D341Med (cell line): Measurements from ENCODE around the gene AMER3.
"Not testable (repeated sequence)": the region's sequence is repeated elsewhere in the genome, so short reads cannot be mapped to it uniquely, and the experiment has no call there.

Experiments used
- DNase-seq: peaks from one replicate; pipeline ENCODE4 v3.0.0; 2012; ENCODE audit warnings: low spot score

AMER3 gene, protein sequence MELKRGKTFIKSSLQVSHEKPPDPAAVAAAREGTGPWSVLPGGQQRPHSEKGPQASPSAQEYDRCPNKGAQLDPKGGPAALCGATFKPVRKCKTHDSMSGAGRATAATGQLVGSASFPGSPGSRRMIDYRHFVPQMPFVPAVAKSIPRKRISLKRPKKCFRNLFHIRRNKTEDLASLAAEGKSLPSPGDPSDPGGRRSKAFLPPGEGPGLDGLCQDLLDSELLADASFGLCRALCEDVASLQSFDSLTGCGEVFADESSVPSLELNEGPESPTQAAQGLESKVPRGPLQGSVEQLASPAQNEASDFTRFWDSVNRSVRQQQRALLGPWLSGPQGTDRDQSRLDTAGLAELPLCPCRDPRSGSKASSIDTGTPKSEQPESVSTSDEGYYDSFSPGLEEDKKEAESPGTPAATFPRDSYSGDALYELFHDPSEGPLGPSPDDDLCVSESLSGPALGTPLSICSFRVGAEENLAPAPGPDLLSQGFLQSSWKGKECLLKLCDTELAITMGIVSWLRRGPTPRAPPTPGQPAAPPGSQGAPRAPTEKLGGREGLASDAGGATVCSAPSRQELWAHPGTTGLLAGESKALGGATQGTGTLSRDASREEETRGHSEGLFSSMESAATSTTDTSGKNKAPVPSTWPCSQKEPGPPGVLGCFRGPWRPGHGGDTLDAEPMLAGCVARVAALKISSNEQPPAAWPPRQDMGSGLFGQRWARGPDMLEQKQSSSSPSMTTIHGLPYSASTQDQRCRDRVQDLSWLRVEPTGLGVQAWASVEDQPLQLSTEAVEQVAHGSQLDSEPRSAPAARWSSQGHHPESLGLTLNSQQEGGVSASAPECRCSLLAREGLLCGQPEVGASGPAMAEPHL

DNA sequence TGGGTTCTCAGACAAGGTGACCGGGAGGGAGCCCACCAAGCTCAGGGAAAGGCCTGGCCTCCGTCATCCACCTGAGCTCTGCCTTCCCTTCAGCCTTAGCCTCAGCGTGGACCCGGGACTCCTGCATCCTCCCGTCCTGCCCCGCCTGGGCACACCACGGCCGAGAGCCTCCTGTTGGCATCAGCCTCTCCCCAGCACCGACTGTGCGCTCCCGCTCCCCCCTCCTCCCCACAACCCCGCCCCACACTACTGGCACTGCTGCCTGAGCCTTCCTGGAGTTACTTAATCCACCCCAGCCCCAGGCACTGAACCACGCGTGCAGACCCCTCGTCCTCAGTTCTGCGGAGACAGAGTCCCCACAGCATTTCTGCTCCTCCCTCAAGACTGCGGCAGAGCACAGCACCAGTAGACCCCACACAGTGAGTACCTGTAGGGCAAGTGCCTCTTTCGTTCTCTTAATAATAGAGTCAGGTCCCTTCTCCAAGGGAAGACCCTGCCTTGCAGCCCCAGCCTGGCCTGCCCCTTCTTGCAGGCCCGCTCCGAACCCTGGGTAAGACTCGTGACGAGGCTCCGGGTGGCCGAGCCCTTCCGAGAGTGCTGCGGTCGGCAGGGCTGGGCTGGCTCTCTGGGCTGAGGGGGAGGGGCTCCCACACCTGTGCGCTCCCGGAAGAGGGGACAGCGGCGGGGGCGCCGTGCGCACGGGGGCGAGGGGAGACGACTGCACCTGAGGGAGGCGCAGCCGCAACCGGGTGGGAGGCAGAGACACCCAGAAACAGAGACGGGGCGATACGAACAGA, at the start of gene AMER3:
TSS of gene AMER3 (plus strand) at position 285 of the 797 bp plus-strand sequence. CDS start 6,533 bp downstream, outside the sequence.
- peak; percentile 46 for DNase-seq

DNA sequence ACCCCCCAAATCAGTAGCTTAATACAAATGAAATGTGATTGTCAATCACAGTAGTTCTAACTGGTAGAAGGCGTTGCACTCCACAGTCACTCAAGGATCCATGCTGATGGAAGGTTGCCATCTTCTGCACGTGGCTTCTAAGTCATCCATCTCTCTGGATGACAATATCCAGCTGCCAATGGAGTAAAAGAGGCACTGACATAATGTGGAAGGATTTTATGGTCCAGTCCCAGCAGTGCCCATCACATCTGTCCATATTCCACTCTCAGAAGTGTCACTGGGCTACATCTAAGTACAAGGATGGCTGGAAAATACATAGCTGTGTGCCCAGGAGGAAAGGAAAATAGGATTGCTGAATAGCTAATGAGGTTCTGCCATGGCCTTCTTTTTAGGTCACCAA, 40.5 kb upstream of the AMER3 start:
- not testable (repeated sequence) for DNase-seq

DNA sequence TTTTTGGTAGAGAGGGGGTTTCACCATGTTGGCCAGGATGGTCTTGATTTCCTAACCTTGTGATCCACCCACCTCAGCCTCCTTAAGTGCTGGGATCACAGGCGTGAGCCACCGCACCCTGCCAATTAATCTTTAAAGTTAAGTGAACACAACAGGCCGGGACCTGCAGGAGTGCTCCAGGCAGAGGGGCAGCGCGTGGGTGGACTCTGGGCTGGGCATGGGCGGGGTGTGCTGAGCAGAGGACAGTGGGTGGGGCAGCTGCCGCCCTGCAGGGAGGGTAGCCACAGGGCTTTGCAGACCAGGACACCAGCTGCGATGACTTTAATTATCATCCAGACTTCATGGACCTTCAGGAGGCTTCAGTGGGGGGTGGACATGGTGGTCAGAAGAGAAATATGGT, 35.3 kb upstream of the AMER3 start:
- no peak for DNase-seq

DNA sequence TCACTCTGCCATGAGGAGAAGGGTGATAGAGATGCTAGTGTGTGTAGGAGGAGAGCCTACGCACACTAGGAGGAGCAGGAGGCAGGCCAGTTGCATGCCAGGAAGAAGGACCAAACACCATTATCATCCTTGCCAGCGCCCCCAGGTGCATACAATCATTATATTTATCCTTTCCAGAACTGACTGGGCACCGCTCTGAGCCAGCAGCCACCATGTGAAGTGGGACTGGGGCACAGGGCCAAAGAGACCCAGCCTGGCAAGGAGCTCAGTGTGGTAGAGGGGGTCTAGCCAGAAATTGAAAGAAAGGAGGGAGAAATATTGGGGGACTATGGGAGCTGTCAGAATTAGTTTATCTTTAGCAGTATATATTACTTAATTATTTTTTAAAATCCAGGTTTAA, 34.8 kb upstream of the AMER3 start:
- DNase-seq, result no peak

DNA sequence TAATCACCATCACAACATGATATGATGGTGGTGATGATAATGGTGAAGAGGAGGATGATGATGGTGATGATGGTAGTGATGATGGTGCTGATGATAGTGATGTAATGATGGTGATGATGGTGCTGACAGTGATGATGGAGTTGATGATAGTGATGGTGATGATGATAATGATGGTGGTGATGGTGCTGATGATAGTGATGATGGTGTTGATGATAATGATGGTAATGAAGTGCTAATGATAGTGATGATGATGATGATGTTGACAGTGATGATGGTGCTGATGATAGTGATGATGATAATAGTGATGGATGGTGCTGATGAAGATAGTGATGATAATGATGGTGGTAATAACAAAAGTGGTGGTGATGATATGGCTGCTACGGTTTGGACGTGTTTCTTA, 30.9 kb upstream of the AMER3 start:
- no peak for DNase-seq

DNA sequence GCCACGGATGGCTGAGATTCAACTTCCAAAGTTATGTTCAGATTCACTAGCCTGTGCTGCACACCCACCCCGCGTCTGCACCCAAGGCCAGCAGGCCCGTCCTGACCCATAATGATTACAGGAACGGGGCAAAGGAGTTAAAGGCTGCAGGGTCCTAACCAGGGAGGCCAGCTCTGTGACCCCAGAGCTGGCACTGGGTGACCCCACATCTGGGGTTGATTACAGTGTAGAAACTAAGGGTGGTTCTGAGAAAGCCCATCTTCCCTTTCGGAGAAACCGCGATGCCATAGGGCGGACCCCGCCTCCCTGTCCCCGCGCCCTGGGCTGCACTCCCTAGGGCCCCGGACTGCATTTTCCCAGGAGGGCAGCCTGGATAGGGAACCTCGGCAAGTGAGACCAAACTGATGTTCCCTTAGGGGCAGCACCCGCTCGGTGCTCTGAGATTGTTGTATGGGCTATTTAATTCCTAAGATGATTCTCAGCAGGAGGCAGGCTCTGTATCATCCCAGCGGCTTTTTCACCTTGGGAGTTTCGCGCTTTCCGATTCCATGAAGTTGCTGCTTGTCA, 28.6 kb upstream of the AMER3 start:
- no peak for DNase-seq

DNA sequence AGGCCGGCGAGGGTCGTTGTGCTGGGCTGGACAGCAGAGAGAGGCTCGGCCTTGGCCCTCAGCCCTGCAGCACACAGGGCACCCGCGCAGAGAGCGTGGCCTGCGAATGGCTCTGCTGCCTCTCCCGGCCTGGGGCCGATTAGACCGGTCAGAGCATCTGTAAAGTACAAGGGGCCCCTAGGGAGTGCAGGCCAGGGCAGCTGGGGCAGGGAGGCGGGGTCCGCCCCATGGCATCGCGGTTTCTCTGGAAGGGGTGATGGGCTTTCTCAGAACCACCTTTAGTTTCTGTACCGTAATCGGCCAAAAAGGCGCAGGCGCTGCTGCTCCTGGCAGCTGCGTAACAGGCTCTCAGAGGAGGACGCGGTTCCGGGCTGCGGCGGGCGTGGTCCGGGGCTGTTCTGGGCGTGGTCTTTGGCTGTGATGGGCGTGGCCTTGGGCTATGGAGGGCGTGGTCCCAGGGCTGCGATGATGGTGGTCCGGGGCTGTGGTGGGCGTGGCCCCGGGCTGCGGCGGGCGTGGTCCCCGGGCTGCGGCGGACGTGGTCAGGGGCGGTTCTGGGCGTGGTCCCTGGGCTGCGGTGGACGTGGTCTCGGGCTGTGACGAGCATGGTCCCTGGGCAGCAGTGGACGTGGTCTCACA, 27.9 kb upstream of the AMER3 start:
- peak; percentile 71 for DNase-seq

DNA sequence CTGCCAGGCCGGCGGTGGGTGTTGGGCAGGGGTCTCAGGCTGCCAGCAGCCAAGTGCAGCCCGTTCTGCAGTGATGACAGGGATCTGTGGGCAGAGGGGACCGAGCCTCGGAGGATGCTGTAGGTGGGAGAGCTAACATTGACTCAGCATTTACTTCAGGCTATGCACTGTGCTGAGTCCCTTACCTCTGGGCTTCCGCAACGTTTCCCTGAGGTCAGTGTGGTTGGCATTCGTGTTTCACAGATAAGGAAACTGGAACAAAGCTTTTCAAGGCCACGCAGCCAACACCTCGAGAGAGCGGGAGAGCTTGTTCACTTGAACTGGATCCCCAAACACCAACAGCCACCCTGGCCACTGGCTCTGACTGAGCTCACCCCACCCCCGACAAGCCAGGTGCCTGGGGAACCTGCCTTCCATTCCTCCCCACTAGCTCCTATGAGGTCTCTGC, 27.3 kb upstream of the AMER3 start:
- no peak for DNase-seq

DNA sequence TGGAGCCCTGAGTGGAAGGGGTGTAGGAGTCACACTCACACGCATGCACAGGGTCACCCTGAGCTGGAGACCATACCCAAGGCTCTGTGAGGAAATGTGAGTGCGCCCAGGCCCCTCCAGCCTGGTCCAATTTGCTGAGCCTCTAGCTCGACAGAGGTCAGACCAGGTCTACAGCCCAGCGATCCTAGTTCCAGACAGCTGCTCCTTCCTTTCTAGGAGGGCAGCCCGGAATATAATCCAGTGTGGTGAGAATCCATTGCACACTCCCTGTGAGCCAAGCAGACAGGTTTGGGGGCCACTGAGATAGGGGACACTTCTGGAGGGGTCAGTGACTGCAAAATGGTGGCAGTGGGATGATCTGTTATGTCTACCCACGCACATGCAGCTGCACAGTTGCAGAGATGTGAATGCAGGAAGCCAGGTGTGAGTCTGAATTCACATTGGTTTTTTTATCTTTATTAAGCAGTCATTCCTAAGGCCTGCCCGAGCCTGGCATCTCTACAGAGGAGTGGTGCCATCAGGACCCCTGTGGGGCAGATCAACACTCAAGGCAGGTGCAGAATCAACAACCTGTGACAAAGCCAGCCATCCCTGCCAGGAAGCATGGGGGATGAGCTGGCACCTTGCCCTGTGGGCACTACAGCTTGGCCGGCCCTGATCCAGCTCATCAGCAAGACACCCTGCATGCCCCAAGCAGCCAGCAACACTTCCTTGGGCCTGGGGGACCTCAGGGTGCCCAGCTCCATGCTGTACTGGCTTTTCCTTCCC, 26.6 kb upstream of the AMER3 start, which contains the start of gene GPR148:
TSS of gene GPR148 (plus strand) at position 522 of the 768 bp plus-strand sequence. CDS start at position 604, 82 bp downstream.
- no peak for DNase-seq

DNA sequence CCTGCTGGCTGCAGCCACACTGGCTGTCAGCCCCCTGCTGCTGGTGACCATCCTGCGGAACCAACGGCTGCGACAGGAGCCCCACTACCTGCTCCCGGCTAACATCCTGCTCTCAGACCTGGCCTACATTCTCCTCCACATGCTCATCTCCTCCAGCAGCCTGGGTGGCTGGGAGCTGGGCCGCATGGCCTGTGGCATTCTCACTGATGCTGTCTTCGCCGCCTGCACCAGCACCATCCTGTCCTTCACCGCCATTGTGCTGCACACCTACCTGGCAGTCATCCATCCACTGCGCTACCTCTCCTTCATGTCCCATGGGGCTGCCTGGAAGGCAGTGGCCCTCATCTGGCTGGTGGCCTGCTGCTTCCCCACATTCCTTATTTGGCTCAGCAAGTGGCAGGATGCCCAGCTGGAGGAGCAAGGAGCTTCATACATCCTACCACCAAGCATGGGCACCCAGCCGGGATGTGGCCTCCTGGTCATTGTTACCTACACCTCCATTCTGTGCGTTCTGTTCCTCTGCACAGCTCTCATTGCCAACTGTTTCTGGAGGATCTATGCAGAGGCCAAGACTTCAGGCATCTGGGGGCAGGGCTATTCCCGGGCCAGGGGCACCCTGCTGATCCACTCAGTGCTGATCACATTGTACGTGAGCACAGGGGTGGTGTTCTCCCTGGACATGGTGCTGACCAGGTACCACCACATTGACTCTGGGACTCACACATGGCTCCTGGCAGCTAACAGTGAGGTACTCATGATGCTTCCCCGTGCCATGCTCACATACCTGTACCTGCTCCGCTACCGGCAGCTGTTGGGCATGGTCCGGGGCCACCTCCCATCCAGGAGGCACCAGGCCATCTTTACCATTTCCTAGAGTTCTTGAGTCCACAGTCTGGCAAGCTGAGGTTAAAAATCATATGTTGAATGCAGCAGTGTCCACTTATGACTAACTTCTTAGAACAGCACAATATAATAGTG, 25.7 kb upstream of the AMER3 start:
- no peak for DNase-seq

DNA sequence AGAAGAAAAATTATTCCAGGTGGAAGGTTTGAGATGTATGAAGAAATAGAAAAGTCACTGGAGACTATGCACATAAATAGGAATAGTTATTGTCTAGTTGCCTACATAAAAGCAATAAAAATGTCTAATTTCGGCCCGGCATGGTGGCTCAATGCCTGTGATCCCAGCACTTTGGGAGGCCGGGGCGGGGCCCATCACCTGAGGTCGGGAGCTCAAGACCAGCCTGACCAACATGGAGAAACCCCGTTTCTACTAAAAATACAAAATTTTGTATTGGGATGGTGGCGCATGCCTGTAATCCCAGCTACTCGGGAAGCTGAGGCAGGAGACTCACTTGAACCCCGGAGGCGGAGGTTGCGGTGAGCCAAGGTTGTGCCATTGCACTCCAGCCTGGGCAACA, 23.1 kb upstream of the AMER3 start:
- DNase-seq, result not testable (repeated sequence)

DNA sequence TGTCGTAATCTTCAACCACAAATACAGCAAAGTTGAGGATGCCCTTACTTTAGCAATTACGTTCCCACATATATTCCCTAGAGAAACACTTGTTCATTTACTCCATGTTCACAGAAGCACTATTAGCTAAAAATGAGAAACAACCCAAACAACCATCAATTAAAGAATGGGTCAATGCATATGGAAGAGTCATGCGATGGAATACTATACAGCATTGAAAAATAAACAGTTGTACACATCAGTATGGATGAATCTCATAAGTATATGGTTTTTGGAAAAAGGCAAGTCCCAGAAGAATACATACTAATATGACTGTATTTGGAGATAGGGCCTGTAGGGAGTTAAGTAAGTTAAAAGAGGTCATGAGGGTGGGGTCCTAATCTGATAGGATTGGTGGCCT, 20.1 kb upstream of the AMER3 start:
- no peak for DNase-seq

DNA sequence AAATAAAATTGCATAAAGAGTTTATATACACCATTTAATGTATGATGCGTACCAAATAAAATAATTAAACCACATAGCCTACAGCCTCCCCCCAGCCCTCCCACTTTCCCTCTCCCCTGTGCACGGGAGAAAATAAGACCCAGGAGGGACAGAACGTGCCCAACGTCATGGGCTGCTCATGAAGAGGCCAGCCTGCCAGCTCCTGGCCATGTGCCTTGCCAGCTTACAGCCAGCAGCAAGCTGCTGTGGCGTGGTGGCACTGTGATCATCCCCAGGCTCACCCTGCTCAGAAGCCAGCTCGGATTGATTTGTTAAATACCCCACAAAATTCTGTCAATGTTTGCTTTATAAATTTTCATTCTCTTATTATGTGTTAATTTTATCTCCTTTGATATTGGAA, 18.9 kb upstream of the AMER3 start:
- DNase-seq, result no peak

DNA sequence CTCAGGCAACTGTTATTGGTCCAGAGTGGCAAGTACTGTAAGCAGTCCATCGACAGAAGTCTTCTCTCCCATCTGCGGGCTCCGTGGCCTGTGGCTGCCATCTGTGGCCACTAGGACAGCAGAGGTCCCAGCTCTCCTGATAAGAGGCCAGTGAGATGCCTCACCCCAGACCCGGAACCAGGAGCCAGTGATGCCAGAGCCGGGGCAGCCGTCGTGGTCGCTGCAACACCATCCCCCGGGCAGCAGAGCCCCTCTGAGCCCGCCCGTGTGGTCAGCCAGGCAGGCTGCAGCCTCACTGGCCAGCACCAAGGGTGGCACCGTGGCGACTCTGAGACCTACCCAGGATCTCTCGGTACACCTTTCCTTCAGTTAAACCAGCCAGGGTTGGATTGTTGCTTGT, 17.7 kb upstream of the AMER3 start:
- DNase-seq, result no peak

DNA sequence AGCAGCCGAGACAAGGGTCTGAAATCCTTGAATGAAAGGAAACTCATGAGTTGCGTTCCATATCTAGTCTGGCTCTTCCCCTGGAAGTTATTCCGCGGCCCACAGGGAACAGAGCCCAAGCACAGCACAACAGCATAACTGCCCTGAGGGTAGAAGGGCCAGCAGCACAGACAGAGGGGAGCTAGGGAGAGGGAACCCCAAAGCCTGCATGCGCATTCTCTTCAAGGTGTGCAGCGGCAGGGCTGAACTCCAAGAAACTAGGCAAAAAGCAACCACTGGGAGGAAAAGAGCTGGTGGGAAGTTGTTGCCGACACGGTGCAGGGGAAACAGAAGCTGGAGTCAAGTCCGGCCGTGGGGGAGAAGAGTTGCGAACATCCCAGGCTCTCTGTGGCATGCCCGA, 14.7 kb upstream of the AMER3 start:
- no peak for DNase-seq

DNA sequence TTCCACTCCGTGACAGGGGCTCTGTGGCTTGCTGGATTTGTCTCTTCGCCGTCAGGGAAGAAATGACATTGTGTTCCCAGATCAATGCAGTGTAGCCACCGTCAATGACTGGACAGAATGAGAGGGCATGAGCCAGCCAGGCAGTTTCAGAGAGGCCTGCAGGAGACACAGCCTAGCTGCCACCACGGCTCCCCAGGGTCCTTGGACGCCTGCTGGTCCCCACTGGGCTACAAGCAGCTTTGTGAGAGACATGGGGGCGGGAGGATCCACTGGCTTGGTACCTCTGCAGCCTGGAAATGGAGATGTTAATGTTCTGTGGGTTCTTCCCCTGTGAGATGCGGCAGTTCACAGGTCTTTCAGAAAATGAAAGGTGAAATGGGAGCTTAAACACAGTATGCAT, 12.1 kb upstream of the AMER3 start:
- DNase-seq, result no peak

DNA sequence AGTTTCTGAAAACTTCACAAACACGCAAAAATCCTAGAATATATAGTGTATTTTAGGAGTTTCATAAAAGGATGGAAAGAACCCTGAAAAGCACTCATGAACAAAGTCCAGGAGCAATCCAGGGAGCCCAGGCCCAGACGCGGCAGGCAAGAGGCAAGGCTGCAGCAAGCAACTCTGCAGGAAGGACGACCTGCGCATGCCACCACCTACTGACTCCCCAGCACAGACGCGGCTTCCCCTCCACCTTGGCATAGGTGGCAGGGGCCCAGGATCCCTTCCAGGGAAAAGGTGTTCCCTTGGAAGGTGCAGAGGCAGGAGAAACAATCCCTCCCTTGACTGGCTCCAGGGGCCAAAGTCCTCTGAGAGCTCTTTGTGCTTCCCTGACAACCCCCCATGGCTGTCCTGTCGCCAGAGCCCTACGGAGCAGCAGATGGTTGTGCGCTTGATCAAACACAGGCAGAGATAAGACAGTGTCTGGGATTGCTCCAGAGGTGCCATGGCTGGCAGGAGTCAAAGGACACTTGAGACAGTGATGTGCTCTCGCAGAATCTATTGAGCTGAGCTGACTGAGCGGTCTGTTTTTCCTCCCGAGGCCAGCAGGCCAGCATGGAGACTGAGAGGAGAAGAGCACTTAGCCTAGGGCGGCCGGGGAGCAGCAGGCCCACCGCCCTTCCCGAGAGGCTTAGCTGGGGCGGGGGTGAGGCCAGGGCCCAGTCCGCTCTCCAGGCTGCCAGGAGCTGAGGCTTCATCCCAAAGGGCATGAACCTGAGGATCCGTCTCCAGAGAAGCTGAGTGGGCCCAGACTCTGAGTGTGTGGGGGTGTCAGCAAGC, 10.8 kb upstream of the AMER3 start:
- DNase-seq, result no peak

DNA sequence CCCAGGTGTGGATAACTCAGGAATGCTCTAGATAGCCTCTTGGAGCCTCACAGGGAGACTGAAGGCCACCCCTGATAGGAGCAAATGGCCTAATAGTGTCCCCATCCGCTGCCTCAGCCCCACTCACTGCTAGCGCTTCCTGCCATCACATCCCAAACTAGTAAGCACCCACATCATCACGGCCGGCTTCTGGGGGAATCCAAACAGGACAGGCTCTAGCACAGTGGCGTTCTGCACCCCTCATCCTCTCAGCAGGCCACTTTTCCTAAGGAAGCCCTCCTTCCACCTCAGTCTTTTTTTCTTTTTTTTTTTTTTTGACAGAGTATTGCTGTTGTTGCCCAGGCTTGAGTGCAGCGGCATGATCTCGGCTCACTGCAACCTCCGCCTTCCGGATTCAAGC, 6.3 kb upstream of the AMER3 start:
- no peak for DNase-seq
